ENCODE measurements around the gene NDFIP2.

DNA sequence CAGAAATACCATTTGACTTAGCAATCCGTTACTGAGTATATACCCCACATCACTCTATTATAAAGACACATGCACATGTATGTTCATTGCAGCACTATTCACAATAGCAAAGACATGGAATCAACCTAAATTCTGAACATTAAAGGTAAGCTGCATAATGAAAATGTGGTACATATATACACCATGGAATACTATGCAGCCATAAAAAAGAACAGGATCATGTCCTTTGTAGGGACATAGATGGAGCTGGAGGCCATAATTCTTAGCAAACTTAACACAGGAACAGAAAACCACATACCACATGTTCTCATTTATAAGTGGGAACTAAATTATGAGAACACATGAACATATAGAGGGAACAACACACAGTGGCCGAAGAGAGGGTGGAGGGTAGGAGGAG lies 85.2 kb downstream of the NDFIP2 start:
- TF ChIP-seq, protein P1, sequence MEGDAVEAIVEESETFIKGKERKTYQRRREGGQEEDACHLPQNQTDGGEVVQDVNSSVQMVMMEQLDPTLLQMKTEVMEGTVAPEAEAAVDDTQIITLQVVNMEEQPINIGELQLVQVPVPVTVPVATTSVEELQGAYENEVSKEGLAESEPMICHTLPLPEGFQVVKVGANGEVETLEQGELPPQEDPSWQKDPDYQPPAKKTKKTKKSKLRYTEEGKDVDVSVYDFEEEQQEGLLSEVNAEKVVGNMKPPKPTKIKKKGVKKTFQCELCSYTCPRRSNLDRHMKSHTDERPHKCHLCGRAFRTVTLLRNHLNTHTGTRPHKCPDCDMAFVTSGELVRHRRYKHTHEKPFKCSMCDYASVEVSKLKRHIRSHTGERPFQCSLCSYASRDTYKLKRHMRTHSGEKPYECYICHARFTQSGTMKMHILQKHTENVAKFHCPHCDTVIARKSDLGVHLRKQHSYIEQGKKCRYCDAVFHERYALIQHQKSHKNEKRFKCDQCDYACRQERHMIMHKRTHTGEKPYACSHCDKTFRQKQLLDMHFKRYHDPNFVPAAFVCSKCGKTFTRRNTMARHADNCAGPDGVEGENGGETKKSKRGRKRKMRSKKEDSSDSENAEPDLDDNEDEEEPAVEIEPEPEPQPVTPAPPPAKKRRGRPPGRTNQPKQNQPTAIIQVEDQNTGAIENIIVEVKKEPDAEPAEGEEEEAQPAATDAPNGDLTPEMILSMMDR (conservative IDR thresholded peaks at IDR 0.05 in 1 of 2, IDR thresholded peaks at IDR 0.05 in 1 of 2; ENCODE audit: extremely low read depth in 1 of 2, insufficient read depth in 1 of 2, low read depth in 1 of 2, low read length in 2 of 2), result no peak
- no peak for TF ChIP-seq EZH2 (IDR thresholded peaks at IDR 0.05; ENCODE audit: borderline replicate concordance, low read length)
